Fibroblast of skin of left biceps (primary cell): ENCODE data around the gene LYPLA2.
"Not testable (repeated sequence)": the region's sequence is repeated elsewhere in the genome, so short reads cannot be mapped to it uniquely, and the experiment has no call there.

Experiments used
- DNase-seq, 2 experiments: peaks; one replicate each; pipeline ENCODE4 v3.0.0-alpha.2; 2013; ENCODE audit warnings: low read depth in 2 of 2

The LYPLA2 gene

DNA sequence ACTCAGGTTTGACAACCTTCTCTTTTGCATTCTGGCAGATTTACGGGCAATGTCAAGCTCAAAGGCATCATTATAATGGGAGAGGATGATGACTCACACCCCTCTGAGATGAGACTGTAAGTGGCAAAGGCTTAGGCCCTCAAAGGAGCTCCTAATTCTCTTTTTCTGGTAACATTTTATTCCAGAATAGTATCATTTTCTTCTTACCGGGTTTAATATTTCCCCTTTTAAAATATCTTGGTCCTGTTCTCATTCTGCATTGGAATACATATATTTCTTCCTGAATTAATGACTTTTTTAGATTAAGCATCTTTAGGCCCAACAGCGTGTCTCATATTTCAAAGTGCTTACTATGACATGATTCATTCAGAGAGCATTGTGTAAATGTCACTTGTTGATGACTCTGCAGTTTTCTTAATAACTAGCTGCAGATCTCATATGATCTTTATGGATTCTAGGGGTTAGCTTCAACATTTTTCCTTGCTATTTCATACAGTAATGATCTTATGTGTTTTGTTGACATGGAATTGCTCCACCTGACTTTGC lies 11.0 kb upstream of the LYPLA2 start:
- peak in 1 of 2 experiments; percentile 19 for DNase-seq

DNA sequence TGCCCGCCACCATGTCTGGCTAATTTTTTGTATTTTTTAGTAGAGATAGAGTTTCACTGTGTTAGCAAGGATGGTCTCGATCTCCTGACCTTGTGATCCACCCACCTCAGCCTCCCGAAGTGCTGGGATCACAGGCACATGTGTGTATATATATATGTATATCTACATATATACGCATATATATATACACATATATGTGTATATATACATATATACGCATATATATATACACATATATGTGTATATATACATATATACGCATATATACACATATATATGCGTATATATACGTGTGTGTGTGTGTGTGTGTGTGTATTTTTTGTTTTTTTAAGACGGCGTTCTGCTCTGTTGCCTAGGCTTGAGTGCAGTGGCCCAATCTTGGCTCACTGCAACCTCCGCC lies 7.8 kb upstream of the LYPLA2 start:
- not testable (repeated sequence) for DNase-seq

DNA sequence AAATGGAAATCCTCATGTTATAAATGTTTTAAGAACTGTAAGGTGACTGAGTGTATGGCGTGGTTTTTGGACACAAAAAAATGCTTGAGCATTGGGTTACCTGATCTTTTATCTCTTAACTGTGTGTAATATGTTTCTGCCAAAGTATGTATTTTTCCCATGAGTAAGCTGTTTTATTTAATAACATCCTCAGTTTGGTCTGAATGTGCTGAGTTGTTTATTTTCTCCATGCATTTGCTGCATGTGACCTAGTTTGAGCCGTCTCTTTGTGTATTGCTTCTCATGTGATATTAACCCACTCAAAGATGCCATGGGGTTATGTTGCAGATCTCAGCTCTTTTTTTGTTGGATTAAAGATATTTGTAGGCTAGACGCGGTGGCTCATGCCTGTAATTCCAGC lies 6.1 kb upstream of the LYPLA2 start:
- no peak for DNase-seq

DNA sequence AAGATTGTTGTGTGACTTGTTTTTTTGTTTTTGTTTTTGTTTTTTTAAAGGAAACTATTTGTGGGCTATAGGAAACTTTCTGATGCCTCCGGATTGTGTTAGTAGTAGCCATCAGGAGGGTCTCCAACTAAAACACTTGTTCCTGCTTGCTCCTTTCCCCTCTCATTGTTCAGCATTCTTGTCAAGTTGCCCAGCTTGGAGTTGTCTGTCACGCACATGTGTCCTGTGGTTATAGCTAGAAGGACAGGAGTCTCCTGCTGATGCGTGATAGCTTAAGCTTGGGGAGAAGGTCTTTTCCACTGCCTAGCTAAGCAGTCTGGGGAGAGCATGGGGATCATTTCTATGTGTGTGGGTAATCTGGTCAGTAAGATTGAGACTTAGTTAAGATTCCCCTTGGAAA lies 3.2 kb upstream of the LYPLA2 start:
- DNase-seq: no peak

DNA sequence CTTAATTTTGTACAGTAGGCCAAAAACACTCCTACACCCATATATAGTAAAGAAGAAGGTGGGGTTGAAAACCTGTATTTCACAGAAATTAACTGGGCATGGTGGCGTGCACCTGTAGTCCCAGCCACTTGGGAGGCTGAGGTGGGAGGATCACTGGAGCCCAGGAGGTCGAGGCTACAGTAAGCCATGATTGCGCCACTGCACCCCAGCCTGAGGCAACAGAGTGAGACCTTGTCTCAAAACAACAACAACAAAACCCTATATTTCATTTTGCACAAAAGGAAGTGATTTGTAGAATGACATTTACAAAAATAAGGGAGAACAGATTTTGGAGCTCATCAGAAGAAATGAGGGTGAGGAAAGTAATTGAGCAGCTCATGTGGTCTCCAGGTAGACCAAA lies 2.2 kb upstream of the LYPLA2 start:
- DNase-seq: no peak

DNA sequence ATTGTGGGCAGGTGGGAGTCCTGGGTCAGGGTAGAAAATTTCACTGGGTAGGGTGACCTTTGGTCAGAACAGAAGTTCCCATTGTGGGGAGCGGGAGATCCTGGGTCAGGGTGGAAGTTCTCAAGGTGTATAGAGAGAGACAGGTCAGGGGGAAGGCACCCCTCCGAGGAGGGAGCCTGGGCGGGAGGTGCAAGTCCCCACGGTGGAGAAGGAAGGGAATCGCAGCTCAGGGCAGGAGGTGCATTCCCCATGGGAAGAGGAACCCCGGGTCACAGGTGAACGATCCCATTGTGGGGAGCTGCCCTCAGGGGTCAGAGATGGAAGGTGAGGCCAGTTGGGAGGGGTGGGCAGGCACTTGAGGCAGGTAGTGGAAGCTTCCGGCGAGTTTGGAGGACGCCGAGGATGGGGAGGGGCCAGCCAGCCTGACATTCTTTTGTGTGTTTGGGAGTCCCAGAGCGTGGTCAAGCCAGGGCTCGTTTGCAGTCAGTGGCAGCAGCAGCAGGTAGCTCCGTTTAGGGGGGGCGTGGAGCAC lies 637 bp downstream of the LYPLA2 start:
- no peak for DNase-seq

DNA sequence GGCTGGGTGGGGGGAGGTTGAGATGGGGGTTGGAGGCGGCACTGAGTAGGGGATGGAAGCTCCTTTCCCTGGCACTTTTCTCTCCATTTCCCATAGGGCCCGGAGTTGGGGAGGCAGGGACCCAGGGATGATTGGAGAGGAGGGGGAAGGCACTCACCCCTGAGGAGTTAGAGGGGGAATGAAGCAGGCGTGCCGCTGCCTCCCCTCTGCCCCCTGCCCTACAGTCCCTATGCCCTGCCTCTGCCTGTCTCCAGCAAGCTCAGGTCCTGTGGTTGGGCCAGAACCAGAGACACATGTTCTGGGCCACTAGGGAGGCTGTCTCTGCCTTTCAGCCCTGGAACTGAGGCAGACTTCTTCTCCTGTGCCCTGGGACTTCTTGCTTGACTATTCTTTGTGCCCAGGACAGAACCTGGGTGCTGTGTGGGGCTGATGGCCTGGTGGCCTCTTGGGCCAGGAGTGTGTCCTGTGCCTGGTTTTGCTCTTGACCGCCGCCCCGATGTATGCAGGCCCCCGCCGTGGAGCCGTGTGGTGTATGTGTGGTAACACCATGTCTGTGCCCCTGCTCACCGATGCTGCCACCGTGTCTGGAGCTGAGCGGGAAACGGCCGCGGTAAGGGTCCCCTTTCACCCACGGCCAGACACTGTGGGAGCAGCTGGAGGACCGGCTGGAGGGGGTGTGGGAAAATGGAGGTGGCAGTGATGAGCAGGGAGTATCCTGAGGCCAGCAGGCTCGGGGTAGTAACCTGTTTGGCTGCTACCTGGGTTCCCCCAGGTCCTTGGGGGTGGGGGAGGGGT lies 1.4 kb downstream of the LYPLA2 start:
- no peak for DNase-seq

DNA sequence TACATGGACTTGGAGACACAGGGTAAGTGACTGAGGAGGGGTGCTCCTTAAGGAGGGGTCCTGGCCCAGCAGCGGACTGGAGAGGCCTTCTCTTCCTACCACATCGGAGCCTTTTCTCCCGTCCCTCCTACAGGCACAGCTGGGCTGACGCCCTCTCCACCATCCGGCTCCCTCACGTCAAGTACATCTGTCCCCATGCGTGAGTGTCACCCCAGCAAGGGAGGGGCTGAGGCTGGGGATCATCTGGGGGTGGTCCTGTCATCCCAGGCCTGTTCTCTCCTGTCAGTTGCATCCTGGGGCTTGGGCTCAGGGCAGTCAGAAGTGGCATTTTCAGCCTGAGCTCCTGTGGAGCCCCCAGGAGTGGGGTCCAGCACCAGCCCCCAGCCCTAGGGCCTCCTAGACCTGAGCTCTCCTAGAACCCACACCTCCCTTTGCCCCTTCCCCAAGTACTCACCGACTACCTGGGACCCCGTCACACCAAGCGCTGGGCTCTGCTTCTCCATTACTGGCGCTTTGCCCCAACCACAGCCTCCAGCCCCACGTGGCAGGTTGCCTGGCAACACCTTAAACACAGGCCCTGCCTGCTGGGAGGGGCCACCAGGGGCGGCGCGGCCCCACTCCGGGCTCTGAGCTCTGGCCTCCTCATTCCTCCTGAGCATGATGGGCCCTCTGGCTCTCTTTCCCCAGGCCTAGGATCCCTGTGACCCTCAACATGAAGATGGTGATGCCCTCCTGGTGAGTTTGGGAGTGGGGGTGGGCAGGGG lies 2.3 kb downstream of the LYPLA2 start:
- DNase-seq: no peak

DNA sequence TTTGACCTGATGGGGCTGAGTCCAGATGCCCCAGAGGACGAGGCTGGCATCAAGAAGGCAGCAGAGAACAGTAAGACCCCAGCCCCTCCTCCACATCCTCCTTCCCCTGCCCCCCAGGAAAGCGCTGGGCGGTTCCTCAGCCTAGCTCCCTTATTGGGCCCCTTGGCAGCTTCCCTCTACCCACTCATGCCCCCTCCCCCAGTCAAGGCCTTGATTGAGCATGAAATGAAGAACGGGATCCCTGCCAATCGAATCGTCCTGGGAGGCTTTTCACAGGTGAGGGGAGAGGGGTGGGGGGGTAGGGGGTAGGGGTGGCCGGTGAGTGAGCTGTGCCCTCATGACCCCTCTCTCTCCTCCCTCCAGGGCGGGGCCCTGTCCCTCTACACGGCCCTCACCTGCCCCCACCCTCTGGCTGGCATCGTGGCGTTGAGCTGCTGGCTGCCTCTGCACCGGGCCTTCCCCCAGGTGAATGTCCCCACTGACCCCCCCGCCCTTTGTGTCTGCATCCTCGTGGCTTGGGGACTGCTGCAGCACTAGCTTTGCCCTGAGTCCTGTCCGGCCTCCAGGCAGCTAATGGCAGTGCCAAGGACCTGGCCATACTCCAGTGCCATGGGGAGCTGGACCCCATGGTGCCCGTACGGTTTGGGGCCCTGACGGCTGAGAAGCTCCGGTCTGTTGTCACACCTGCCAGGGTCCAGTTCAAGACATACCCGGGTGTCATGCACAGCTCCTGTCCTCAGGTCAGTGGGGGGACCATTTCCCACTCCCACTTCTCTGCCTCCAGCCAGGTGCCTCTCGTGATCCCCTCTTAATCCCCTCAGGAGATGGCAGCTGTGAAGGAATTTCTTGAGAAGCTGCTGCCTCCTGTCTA lies 3.2 kb downstream of the LYPLA2 start:
- DNase-seq: no peak

DNA sequence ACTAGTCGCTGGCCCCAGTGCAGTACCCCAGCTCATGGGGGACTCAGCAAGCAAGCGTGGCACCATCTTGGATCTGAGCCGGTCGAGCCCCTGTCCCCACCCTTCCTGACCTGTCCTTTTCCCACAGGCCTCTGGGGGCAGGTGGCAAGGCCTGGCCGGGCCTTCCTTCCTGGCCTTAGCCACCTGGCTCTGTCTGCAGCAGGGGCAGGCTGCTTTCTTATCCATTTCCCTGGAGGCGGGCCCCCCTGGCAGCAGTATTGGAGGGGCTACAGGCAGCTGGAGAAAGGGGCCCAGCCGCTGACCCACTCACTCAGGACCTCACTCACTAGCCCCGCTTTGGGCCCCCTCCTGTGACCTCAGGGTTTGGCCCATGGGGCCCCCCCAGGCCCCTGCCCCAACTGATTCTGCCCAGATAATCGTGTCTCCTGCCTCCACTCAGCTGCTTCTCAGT lies 3.8 kb downstream of the LYPLA2 start:
- not testable (repeated sequence) for DNase-seq

DNA sequence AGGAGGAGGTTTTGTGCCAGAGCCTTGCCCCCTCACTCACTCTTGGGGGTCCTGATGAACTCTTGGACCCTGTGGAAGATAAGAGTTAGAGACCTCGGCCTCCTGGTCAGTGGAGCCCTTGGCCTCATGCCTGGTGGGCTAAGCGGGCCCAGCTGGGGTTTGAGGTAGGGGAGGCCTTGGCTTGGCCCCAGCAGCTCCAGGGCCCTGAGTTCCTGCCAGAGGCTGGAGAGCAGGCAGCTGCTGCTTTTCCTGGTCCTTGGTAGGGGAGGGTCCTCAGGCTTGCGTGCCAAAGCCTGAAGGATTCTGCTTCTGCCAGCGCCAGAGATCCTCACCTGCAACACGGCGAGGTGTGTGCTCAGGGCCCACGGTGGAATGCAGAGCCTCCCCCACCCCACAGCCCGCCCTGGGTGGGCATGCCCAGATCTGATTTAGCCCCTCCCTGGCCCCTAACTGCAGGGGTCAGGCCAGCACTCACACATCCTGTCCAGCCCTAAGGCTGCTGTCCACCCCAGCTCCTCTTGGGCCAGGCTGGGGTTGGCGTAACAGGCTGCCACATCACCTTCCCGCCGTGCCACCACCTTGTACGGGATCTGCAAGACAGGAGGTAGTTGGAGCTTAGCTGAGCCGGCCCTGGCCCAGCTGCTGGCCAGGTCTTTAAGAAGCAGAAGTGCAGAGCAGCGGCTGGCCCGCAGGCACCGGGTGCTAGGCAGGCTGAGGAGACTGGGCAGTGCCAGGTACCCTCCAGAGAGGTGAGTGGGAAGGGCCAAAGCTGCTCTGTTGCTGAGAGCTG lies 4.9 kb downstream of the LYPLA2 start:
- DNase-seq: no peak

DNA sequence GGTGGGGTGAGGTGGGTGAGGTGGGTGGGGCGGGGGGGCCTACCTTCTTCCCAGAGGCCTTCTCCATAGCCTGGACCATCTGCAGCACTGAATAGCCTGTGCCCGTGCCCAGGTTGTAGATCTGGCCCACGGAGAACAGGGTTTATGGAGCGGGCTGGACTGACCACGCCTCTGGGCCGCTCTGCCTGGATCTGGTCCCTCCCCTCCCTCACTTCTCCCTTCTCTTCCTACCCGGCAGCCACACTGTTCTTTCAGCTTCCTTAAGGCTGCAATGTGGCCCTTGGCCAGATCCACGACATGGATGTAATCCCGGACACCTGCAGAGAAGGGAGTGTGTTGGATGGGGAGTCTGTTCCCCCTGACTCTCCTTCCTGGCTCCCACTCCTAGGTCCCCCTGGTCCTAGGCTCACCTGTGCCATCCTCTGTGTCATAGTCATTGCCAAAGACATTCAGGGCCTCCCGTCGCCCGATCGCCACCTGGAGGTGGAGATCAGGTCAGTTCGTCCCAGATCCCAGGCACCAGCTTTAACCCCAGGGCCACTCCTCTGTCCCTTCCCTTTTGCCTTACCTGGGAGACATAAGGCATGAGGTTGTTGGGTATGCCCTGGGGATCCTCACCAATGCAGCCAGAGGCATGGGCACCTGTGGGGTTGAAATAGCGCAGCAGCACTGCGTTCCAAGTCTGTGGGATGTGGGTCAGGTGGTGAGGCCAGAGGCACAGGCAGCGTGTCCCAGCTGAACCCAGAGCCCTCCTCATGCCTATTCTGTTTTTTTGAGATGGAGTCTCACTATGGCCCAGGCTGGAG lies 5.7 kb downstream of the LYPLA2 start:
- no peak for DNase-seq

DNA sequence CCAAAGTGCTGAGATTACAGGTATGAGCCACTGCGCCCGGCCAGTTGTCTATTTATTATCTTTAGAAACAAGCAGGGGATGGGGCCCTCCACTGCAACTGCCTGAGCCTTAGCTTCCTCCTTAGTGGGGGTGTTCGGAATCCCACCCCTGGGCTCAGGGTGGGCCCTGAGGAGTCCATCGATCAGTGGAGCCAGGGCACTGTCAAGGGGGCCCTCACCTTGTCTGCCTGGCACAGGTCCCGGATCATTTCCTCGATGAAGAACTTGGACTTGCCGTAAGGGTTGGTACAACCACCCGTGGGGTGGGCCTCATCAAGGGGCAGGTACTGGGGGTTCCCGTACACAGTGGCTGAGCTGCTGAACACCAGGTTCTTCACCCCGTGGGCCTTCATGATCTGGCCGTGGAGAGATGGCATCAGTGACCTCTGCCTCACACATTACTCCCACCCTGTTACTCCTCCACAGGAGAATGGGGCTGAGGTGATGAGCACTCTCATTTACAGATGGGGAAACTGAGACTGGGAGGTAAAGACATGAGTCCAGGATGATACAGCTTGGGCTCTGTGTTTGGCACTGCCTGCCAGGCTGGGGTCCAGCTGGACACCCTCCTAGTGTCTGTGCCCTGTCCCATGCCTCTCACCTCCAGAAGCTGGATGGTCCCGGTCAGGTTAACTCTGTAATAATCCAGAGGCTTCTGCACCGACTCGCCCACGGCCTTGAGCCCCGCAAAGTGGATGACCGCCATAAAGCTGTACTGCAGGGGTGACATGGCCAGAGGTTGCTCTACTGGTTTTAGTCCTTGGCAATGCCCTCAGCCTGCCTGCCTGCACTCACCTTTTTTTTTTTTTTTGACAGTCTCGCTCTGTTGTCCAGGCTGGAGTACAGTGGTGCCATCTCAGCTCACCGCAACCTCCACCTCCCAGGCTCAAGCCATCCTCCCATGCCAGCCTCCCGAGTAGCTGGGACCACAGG lies 6.8 kb downstream of the LYPLA2 start:
- no peak for DNase-seq

DNA sequence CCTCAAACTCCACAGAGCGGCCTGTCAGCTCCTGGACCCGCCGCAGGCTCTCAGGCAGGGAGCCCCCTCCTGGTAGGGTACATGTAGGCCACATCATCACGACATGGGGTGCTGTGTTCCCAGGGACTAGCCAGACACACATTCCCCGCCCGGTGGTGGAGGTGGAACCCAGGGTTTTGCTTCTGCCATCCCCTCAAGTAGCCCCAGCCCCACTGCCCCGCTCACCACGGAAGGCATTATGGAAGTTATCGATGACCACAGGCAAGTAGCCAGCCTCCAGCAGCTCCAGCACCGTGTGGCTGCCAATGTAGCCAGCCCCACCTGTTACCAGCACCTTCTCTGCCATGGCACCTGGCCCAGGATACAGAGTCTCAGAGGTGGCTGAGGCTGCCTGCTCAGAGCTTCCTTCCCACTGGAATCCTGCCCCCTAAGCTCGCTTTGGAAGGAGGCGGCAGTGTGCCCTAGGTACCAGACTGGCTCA lies 7.8 kb downstream of the LYPLA2 start:
- no peak for DNase-seq

DNA sequence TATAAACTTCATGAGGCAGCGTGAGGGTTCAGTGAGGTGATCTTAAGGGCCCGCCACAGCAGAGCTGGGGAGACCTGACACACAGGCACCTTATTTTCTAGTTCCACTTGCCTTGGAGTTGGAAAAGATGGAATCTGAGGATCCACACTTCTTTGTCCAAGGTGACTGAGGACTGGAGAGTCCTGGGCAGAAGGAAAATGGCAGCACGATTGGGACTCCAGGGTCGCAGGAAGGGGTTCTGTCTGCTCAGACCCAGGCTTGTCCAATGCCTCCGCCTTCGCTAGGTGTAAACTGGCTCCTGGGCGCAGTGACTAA lies 8.3 kb downstream of the LYPLA2 start:
- no peak for DNase-seq

DNA sequence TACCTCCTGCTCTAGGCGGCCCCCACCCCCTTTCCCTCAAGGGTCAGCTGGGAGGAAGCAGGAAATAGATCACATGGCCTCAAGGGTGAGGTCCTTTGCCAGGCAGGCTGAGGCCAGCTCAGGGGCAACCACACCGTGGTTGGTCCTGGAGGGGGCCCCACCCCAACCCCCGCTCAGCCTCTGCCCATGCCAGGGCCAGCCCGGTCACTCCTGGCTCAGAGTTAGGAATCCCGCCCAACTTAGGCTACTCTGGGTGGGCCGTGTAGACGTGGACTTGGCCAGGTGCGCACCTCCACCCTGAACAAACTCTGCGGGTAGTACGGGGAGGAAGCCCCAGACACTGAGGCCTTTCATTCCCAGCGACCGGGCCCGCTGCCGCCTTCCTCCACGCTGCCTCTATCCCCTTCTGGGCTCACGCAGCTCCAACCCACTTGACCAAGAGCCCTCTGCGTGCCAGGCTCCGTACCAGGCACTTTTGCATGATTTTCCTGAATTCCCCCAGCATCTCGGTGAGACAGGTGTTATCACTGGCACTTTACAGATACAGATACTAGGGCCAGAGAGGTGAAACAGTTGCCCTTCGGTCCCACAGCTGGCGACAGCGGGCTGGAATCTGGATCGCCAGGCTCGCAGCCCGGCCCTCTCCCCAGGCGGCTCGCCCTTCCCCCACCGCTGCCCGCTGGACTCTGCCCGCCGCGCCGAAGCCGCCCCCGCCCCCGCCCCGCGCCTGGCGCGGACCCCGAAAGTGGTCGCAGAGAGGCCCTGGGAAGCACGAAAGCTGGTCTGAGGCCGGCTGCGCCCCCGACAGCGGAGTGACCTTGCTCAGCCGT lies 8.8 kb downstream of the LYPLA2 start:
- DNase-seq: no peak

DNA sequence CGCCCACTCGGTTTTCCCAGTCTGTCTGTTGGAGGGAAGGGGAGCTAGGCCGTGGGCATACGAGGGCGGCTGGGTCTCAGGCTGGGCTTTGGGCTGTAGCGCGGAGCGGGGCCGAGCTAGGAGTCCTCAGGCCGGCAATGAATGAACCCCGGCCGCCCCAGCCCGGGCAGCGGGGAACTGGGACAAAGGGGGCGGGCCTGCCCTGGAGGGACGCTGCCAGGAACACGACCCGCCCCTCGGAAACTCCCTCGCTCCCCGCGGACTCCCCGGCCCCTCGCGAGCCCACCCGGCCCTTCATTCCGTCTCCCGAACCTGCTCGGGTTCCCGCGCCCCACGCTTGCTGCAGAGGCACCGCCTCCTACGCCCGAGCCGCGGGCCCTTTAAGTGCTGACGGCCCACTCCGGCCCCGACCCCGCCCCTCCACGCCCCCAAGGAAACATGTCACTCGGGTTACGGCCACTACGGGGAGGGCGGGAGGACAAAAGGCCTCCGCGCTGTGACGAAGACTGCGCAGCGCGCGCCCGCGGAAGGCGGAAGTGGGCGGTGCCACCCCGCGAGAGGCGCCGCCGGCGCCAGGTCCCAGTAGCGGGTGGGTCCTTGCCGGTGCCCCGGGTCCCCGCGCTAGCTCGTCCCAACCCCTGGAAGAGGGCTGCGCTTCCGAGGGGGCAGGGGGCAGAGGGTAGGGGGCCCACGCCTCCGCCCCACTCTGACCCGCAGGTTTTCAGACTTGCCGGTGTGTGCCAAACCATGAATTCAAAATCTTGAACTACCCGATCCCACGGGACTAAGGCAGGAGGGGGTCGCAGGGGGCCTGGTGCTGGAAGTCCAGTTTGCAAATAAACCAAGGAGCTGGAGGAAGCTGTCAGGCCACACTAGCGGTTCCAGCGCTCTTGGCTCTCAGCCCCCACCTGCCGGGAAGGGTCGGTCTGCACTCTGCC lies 9.7 kb downstream of the LYPLA2 start, which contains the start of gene GALE:
Gene GALE (minus strand): TSS at position 355 of the 938 bp plus-strand sequence. CDS start 1,747 bp downstream, outside the sequence.
- peak; percentile 79 to 80 for DNase-seq
